DOHH2 (cell line): ENCODE results near the gene CTTNBP2NL.

Source experiments
- H3F3A ChIP-seq: fragments of 200-600 bp; sonication (generic), shearing (Covaris generic); 2 replicates; pipeline ENCODE4 v1.6.0; 2016; ENCODE audit warnings: antibody characterized with exemption, mild to moderate bottlenecking; ENCODE audit not compliant: control insufficient read depth, insufficient read depth
- H3K27ac ChIP-seq: fragments of 200-600 bp; sonication (generic); 2 replicates; pipeline ENCODE4 v1.5.1; 2014; ENCODE audit warnings: low read depth, mild to moderate bottlenecking, low read length, moderate library complexity
- H3K27me3 ChIP-seq: fragments of 200-600 bp; sonication (generic); 2 replicates; pipeline ENCODE4 v1.6.1; 2014; ENCODE audit warnings: mild to moderate bottlenecking, low read length, mixed read lengths; ENCODE audit not compliant: control insufficient read depth
- H3K36me3 ChIP-seq: fragments of 200-600 bp; sonication (generic); 2 replicates; pipeline ENCODE4 v1.6.1; 2014; ENCODE audit warnings: mild to moderate bottlenecking, low read length, moderate library complexity, mixed read lengths; ENCODE audit not compliant: control insufficient read depth
- H3K4me1 ChIP-seq: fragments of 200-600 bp; sonication (generic); 2 replicates; pipeline ENCODE4 v1.6.1; 2014; ENCODE audit warnings: mild to moderate bottlenecking, low read length, mixed read lengths; ENCODE audit not compliant: control insufficient read depth
- H3K4me2 ChIP-seq: fragments of 200-600 bp; sonication (generic); 2 replicates; pipeline ENCODE4 v1.6.0; 2014; ENCODE audit warnings: mild to moderate bottlenecking, low read length, moderate library complexity
- H3K4me3 ChIP-seq: fragments of 200-600 bp; sonication (generic); 2 replicates; pipeline ENCODE4 v1.5.1; 2014; ENCODE audit warnings: mild to moderate bottlenecking, low read length, mixed read lengths
- H3K79me2 ChIP-seq: fragments of 200-600 bp; sonication (generic); 2 replicates; pipeline ENCODE4 v1.6.1; 2014; ENCODE audit warnings: mild to moderate bottlenecking, low read length, mixed read lengths; ENCODE audit not compliant: control insufficient read depth
- H3K9me2 ChIP-seq: fragments of 200-600 bp; sonication (generic); replicated peaks from 2 replicates; pipeline ENCODE4 v1.6.1; 2014; ENCODE audit warnings: mild to moderate bottlenecking, low read length, mixed read lengths; ENCODE audit not compliant: control insufficient read depth
- H3K9me3 ChIP-seq: fragments of 200-600 bp; sonication (generic); 2 replicates; pipeline ENCODE4 v1.6.1; 2014; ENCODE audit warnings: antibody characterized with exemption, low read length, mixed read lengths; ENCODE audit not compliant: control insufficient read depth, insufficient read depth
- H4K20me1 ChIP-seq: fragments of 200-600 bp; sonication (generic); 2 replicates; pipeline ENCODE4 v1.6.0; 2014; ENCODE audit warnings: low read depth, mild to moderate bottlenecking, antibody characterized with exemption, low read length, moderate library complexity; ENCODE audit not compliant: control insufficient read depth, insufficient read depth
- CTCF ChIP-seq: fragments of 200-600 bp; sonication (generic); IDR thresholded peaks from one replicate; pipeline ENCODE4 v1.5.1; 2014; ENCODE audit warnings: antibody characterized with exemption, mild to moderate bottlenecking, low read depth, low read length; ENCODE audit not compliant: poor library complexity, severe bottlenecking
- EZH2phosphoT487 ChIP-seq: fragments of 200-600 bp; sonication (generic); IDR thresholded peaks from 2 replicates; pipeline ENCODE4 v1.6.1; 2017; ENCODE audit warnings: borderline replicate concordance, mild to moderate bottlenecking, antibody characterized with exemption, low read length, moderate library complexity, mixed read lengths

Gene CTTNBP2NL

GRCh38 chr1:112357467-112357866, 38.5 kb upstream of the CTTNBP2NL start:
- Histone ChIP-seq H3K9me3 (no peaks in the 10 kb centered on the region), H3K27ac (no peak overlapping the region), H3K9me2 (no peaks in the 10 kb centered on the region), H3K4me3 (no peak overlapping the region), H3K36me3 (no peaks in the 10 kb centered on the region), H3K27me3 (peaks cover 26% of the 10 kb centered on the region), H3K4me2 (no peak overlapping the region), H3K79me2 (no peaks in the 10 kb centered on the region), H3F3A (no peaks in the 10 kb centered on the region), H3K4me1 (no peaks in the 10 kb centered on the region), H4K20me1 (no peaks in the 10 kb centered on the region)
- TF ChIP-seq CTCF (no peak), EZH2phosphoT487 (no peak)

- Histone ChIP-seq H3K27me3 (peaks cover 29% of the 10 kb centered on the region), H3K4me3 (no peak overlapping the region), H3K4me2 (no peak overlapping the region), H4K20me1 (no peaks in the 10 kb centered on the region), H3K9me2 (no peaks in the 10 kb centered on the region), H3K27ac (no peak overlapping the region), H3K36me3 (no peaks in the 10 kb centered on the region), H3K79me2 (no peaks in the 10 kb centered on the region), H3F3A (no peaks in the 10 kb centered on the region), H3K4me1 (no peaks in the 10 kb centered on the region), H3K9me3 (no peaks in the 10 kb centered on the region)
- TF ChIP-seq CTCF (no peak), EZH2phosphoT487 (no peak)
Observed at GRCh38 chr1:112358061-112358770, 37.8 kb upstream of the CTTNBP2NL start.

GRCh38 chr1:112358798-112359408, 37.1 kb upstream of the CTTNBP2NL start:
- Histone ChIP-seq H3K9me2 (no peaks in the 10 kb centered on the region), H4K20me1 (no peaks in the 10 kb centered on the region), H3K4me1 (no peaks in the 10 kb centered on the region), H3K4me3 (no peak overlapping the region), H3K27me3 (peaks cover 23% of the 10 kb centered on the region), H3K36me3 (no peaks in the 10 kb centered on the region), H3F3A (no peaks in the 10 kb centered on the region), H3K9me3 (no peaks in the 10 kb centered on the region), H3K4me2 (no peak overlapping the region), H3K27ac (no peak overlapping the region), H3K79me2 (no peaks in the 10 kb centered on the region)
- TF ChIP-seq EZH2phosphoT487 = no peak
- TF ChIP-seq CTCF = peak; percentile 80
